Measurements from ENCODE around the gene SCAI.

DNA sequence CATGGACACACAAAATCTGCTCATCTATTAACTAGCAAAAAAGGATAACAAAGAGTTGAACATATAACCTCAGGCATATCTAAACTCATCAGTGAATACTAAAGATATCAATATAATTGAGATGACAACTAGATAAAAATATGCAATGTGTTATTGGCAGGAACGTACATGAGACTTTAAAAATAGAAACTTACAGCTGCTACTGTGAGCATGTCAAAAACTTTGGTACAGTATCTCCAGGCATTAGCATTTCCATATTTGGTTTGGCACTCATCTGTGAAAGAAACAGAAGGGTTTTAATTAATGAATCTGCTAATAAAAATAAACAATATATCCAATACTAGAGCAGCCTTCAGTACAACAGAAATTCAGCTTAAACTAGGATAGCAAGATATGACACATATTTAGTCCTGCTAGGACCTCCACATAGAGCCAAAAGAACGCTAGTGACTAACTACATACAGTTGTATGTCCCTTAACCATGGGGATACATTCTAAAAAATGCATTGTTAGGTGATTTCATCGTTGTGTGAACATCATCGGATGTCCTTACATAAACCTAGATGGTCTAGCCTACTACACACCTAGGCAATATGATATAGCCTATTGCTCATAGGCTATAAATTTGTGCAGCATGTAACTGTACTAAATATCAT lies 10.5 kb upstream of the SCAI start:
- TF ChIP-seq, protein P1, sequence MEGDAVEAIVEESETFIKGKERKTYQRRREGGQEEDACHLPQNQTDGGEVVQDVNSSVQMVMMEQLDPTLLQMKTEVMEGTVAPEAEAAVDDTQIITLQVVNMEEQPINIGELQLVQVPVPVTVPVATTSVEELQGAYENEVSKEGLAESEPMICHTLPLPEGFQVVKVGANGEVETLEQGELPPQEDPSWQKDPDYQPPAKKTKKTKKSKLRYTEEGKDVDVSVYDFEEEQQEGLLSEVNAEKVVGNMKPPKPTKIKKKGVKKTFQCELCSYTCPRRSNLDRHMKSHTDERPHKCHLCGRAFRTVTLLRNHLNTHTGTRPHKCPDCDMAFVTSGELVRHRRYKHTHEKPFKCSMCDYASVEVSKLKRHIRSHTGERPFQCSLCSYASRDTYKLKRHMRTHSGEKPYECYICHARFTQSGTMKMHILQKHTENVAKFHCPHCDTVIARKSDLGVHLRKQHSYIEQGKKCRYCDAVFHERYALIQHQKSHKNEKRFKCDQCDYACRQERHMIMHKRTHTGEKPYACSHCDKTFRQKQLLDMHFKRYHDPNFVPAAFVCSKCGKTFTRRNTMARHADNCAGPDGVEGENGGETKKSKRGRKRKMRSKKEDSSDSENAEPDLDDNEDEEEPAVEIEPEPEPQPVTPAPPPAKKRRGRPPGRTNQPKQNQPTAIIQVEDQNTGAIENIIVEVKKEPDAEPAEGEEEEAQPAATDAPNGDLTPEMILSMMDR (conservative IDR thresholded peaks at IDR 0.05; ENCODE audit: low read length) = no peak
- no peak for TF ChIP-seq EZH2phosphoT487 (IDR thresholded peaks at IDR 0.05; ENCODE audit: borderline replicate concordance, low read depth, low read length)

All from OCI-LY7 (cell line).